KBM-7 (cell line): ENCODE results near the gene CARM1.
"Not testable (repeated sequence)": the region's sequence is repeated elsewhere in the genome, so short reads cannot be mapped to it uniquely, and the experiment has no call there.

Experiments
- DNase-seq: peaks from one replicate; pipeline ENCODE4 v3.0.0-alpha.2; 2015
- in situ Hi-C: fragments of 300-500 bp; cut with MboI; formaldehyde crosslinking; loops from 2 replicates; pipeline ENCODE4 v1.14.3; 2020; ENCODE audit warnings: low sequenced_read_pairs, low pct_unique_long_range_greater_than_20kb, mixed read lengths

Gene CARM1

DNA sequence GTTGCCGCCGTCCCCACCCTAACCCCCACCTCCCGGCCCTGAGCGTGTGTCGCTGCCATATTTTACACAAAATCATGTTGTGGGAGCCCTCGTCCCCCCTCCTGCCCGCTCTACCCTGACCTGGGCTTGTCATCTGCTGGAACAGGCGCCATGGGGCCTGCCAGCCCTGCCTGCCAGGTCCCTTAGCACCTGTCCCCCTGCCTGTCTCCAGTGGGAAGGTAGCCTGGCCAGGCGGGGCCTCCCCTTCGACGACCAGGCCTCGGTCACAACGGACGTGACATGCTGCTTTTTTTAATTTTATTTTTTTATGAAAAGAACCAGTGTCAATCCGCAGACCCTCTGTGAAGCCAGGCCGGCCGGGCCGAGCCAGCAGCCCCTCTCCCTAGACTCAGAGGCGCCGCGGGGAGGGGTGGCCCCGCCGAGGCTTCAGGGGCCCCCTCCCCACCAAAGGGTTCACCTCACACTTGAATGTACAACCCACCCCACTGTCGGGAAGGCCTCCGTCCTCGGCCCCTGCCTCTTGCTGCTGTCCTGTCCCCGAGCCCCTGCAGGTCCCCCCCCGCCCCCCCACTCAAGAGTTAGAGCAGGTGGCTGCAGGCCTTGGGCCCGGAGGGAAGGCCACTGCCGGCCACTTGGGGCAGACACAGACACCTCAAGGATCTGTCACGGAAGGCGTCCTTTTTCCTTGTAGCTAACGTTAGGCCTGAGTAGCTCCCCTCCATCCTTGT lies 50.7 kb downstream of the CARM1 start:
- DNase-seq, result no peak
- in situ Hi-C loops, result no loop called here

GRCh38 chr19:10922638-10923014 lies 51.3 kb downstream of the CARM1 start:
- no peak for DNase-seq
- in situ Hi-C loops, result no loop called here

- in situ Hi-C loops, result no loop called here
These were observed 52.1 kb downstream of the CARM1 start for GRCh38 chr19:10923260-10924112.

DNA sequence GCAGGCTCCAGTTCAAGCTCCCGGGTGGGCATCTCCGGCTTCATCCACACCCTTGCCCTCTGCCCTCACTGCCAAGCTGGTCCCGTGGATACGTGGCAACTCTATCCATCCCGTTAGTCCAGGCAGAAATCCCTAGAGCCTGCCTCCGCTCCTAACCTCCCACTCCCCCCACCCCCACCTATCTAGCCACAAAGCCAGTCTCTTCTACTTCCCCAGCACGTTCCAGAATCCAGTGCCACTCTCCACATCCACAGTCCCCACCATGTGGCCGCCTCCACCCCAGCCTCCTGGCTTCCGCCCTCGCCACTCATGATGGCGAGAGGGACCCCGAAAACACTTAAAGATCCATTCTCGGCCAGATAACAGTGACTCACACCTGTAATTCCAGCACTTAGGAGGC lies 53.2 kb downstream of the CARM1 start:
- in situ Hi-C loops, result no loop called here
- no peak for DNase-seq

More at GRCh38 chr19:10923260-10924112, 52.1 kb downstream of the CARM1 start:
- DNase-seq, result no peak

GRCh38 chr19:10927730-10928562 lies 56.6 kb downstream of the CARM1 start:
- in situ Hi-C loops, result no loop called here
- peak; percentile 39 for DNase-seq

GRCh38 chr19:10928563-10929401 lies 57.4 kb downstream of the CARM1 start, which contains the start of the genes TIMM29 and YIPF2:
TSS of gene TIMM29 (plus strand) at chr19:10928811. CDS start at chr19:10928823, 12 bp downstream.
TSS of gene YIPF2 (minus strand) at chr19:10928639. CDS start at chr19:10928410, 229 bp downstream.
- in situ Hi-C loops, result no loop called here
- peak; percentile 97 for DNase-seq

DNA sequence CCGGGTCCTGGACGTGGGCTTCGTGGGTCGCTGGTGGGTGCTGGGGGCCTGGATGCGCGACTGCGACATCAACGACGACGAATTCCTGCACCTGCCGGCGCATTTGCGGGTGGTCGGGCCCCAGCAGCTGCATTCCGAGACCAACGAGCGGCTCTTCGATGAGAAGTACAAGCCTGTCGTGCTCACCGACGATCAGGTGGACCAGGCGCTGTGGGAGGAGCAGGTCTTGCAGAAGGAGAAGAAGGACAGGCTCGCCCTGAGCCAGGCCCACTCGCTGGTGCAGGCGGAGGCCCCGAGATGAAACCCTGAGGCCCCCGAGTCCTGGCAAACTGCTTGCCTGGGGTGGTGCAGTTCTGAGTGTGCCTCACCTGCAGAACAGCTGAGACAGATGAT lies 58.0 kb downstream of the CARM1 start:
- DNase-seq, result peak; percentile 16
- in situ Hi-C loops, result no loop called here

- no peak for DNase-seq
- in situ Hi-C loops, result no loop called here
These were observed 64.2 kb downstream of the CARM1 start for GRCh38 chr19:10935371-10936059.

DNA sequence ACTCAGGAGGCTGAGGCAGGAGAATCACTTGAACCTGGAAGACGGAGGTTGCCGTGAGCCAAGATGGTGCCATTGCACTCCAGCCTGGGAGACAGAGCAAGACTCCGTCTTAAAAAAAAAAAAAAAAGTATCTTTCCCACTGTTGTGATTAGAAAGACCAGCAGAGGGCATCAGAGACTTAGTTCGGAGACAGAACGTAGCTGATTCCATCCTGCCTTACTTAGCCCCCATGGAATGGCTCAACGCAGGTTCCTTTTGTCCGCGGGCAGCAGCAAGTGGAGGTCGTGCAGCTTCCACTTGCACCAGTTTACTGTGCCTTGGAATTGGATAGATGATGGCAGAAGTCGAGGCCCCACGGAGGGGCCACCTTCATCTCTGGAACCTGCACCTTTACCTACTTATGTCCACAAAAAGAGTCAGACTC lies 65.3 kb downstream of the CARM1 start:
- in situ Hi-C loops, result no loop called here
- peak; percentile 85 for DNase-seq

- in situ Hi-C loops, DNase-seq: not testable (repeated sequence)
These were observed 70.3 kb downstream of the CARM1 start for GRCh38 chr19:10941649-10942048.

GRCh38 chr19:10943412-10943811 lies 72.1 kb downstream of the CARM1 start:
- in situ Hi-C loops, DNase-seq: not testable (repeated sequence)

GRCh38 chr19:10945264-10945663 lies 73.9 kb downstream of the CARM1 start:
- in situ Hi-C loops, result no loop called here
- no peak for DNase-seq

- no peak for DNase-seq
- in situ Hi-C loops, result no loop called here
These were observed 75.8 kb downstream of the CARM1 start for GRCh38 chr19:10946958-10947657.

- in situ Hi-C loops, result no loop called here
- DNase-seq, result no peak
These were observed 81.5 kb downstream of the CARM1 start for GRCh38 chr19:10952809-10953208.

- DNase-seq, in situ Hi-C loops: not testable (repeated sequence)
These were observed 88.1 kb downstream of the CARM1 start for GRCh38 chr19:10959277-10959968.

- in situ Hi-C loops, result no loop called here
- DNase-seq, result peak; percentile 93
These were observed 89.1 kb downstream of the CARM1 start, which contains the start of gene SMARCA4 for GRCh38 chr19:10960314-10961072. TSS of gene SMARCA4 (plus strand) at chr19:10961030. CDS start at chr19:10984152, 23,122 bp downstream.
